H1 (cell line): Measurements from ENCODE around the gene ADO. TPM values are rescaled to one million over a fixed set of nuclear protein-coding genes. Genes with fewer than 3 reads are reported as not detected.

ENCODE experiments used
- CTCF ChIA-PET: fragments of 300-600 bp; sonication (Branson Sonifier 250); formaldehyde crosslinking; loops from one replicate; lab custom pipeline; 2021; ENCODE audit not compliant: partially characterized antibody; lab: Charles Lee
- POLR2A ChIA-PET: fragments of 300-600 bp; sonication (Branson Sonifier 250); formaldehyde crosslinking; loops from one replicate; lab custom pipeline; 2021; ENCODE audit warnings: inconsistent platforms; ENCODE audit not compliant: partially characterized antibody; lab: Charles Lee
- DNase-seq, 2 experiments: peaks; one replicate each; pipeline versions ENCODE4 v3.0.0 to v3.0.0-alpha.2; 2010 to 2022; ENCODE audit warnings: low spot score in 2 of 2, low read depth in 1 of 2, mixed read lengths in 1 of 2
- FAIRE-seq: peaks from 2 replicates; lab custom pipeline; 2011; peaks lifted over from hg19 to GRCh38; lab: Jason Lieb, UNC
- H2AFZ ChIP-seq: 2 replicates; pipeline ENCODE4 v1.8.1; 2012; ENCODE audit warnings: low read length, inconsistent platforms
- H2AK5ac ChIP-seq: 2 replicates; pipeline ENCODE4 v1.6.1; 2013; ENCODE audit warnings: low read depth, low read length
- H2BK120ac ChIP-seq: replicated peaks from 2 replicates; pipeline ENCODE3; 2013; ENCODE audit warnings: low read depth, low read length, inconsistent platforms
- H2BK12ac ChIP-seq: 2 replicates; pipeline ENCODE4 v1.6.1; 2013; ENCODE audit warnings: low read depth, low read length
- H2BK15ac ChIP-seq: 2 replicates; pipeline ENCODE4 v1.6.1; 2013; ENCODE audit warnings: low read length
- H2BK20ac ChIP-seq: 2 replicates; pipeline ENCODE4 v1.6.1; 2013; ENCODE audit warnings: low read length
- H2BK5ac ChIP-seq: 2 replicates; pipeline ENCODE4 v1.6.1; 2013; ENCODE audit warnings: low read depth, low read length
- H3K14ac ChIP-seq: 2 replicates; pipeline ENCODE4 v1.6.1; 2013; ENCODE audit warnings: inconsistent platforms; ENCODE audit not compliant: insufficient read length
- H3K18ac ChIP-seq: 2 replicates; pipeline ENCODE4 v1.6.1; 2013; ENCODE audit warnings: low read length; ENCODE audit errors: extremely low read depth
- H3K23ac ChIP-seq: 2 replicates; pipeline ENCODE4 v1.6.1; 2013; ENCODE audit warnings: inconsistent platforms; ENCODE audit not compliant: insufficient read length
- H3K23me2 ChIP-seq: 2 replicates; pipeline ENCODE4 v1.6.1; 2013; ENCODE audit warnings: low read depth, low read length
- H3K27ac ChIP-seq: 2 replicates; pipeline ENCODE4 v1.6.1; 2011; ENCODE audit warnings: low read depth, low read length, inconsistent platforms
- H3K27me3 ChIP-seq, 4 experiments: replicated peaks in 1 of 4; 1 replicate in 1 of 4; 2 replicates in 3 of 4; pipeline versions ENCODE4 v1.6.1 to v1.8.1; 2011 to 2013; ENCODE audit warnings: low read length in 3 of 4, mild to moderate bottlenecking in 3 of 4, inconsistent platforms in 2 of 4, mixed read lengths in 2 of 4, moderate library complexity in 1 of 4; ENCODE audit not compliant: control insufficient read depth in 3 of 4, insufficient read depth in 3 of 4; ENCODE audit errors: extremely low read depth in 1 of 4
- H3K36me3 ChIP-seq, 4 experiments: 2 replicates each; pipeline versions ENCODE4 v1.6.1 to v1.8.1; 2011 to 2013; ENCODE audit warnings: mild to moderate bottlenecking in 4 of 4, low read length in 3 of 4, moderate library complexity in 2 of 4, control low read depth in 1 of 4, inconsistent platforms in 1 of 4; ENCODE audit not compliant: insufficient read depth in 4 of 4, control insufficient read depth in 2 of 4
- H3K4ac ChIP-seq: replicated peaks from 2 replicates; pipeline ENCODE3; 2013; ENCODE audit warnings: low read length, low read depth, mixed read lengths, inconsistent platforms; ENCODE audit not compliant: insufficient read length
- H3K4me1 ChIP-seq, 4 experiments: replicated peaks in 1 of 4; 1 replicate in 1 of 4; 2 replicates in 3 of 4; pipeline versions ENCODE4 v1.6.1 to v1.8.1; 2011 to 2013; ENCODE audit warnings: low read length in 3 of 4, inconsistent platforms in 2 of 4, mixed read lengths in 1 of 4; ENCODE audit not compliant: insufficient read depth in 4 of 4, control insufficient read depth in 3 of 4
- H3K4me2 ChIP-seq, 2 experiments: 2 replicates each; pipeline versions ENCODE4 v1.6.1 to v1.8.1; 2011 to 2013; ENCODE audit warnings: low read depth in 2 of 2, low read length in 2 of 2, control low read depth in 1 of 2, inconsistent platforms in 1 of 2, mild to moderate bottlenecking in 1 of 2; ENCODE audit not compliant: insufficient read depth in 1 of 2
- H3K4me3 ChIP-seq, 4 experiments: fragments of 200-600, 300-600 bp in 1 of 4; sonication (generic), shearing (Covaris generic), sonication (Bioruptor Twin) in 1 of 4; 2 replicates each; pipeline versions ENCODE4 v1.5.1 to v1.8.1; 2011 to 2016; ENCODE audit warnings: low read length in 4 of 4, low read depth in 3 of 4, control low read depth in 2 of 4, inconsistent platforms in 2 of 4, mild to moderate bottlenecking in 2 of 4, mixed read lengths in 1 of 4, moderate library complexity in 1 of 4; ENCODE audit not compliant: insufficient read depth in 2 of 4; ENCODE audit errors: extremely low read depth in 1 of 4
- H3K56ac ChIP-seq: replicated peaks from 2 replicates; pipeline ENCODE3; 2013; ENCODE audit warnings: low read depth, mild to moderate bottlenecking, mixed read lengths, low read length, inconsistent platforms; ENCODE audit not compliant: insufficient read length
- H3K79me1 ChIP-seq: 2 replicates; pipeline ENCODE4 v1.6.1; 2013; ENCODE audit warnings: low read depth, low read length, control low read depth
- H3K79me2 ChIP-seq, 2 experiments: 2 replicates each; pipeline versions ENCODE4 v1.6.1 to v1.8.1; 2012 to 2013; ENCODE audit warnings: low read length in 2 of 2, mild to moderate bottlenecking in 2 of 2, inconsistent platforms in 1 of 2; ENCODE audit not compliant: insufficient read depth in 2 of 2, control insufficient read depth in 1 of 2
- H3K9ac ChIP-seq, 4 experiments: replicated peaks in 1 of 4; 1 replicate in 1 of 4; 2 replicates in 3 of 4; pipeline versions ENCODE4 v1.6.1 to v1.8.1; 2011 to 2013; ENCODE audit warnings: low read depth in 3 of 4, low read length in 3 of 4, control low read depth in 2 of 4, mild to moderate bottlenecking in 2 of 4, moderate library complexity in 2 of 4, inconsistent platforms in 1 of 4; ENCODE audit errors: extremely low read depth in 1 of 4
- H3K9me3 ChIP-seq, 2 experiments: 2 replicates each; pipeline versions ENCODE4 v1.6.1 to v1.8.1; 2012 to 2013; ENCODE audit warnings: mild to moderate bottlenecking in 2 of 2, moderate library complexity in 2 of 2, control low read depth in 1 of 2, inconsistent platforms in 1 of 2, low read depth in 1 of 2, low read length in 1 of 2, mixed read lengths in 1 of 2; ENCODE audit not compliant: insufficient read depth in 2 of 2
- H4K20me1 ChIP-seq, 2 experiments: replicated peaks in 1 of 2; 2 replicates each; pipeline versions ENCODE3 to v1.8.1; 2011 to 2013; ENCODE audit warnings: inconsistent platforms in 2 of 2, low read length in 2 of 2, mild to moderate bottlenecking in 1 of 2; ENCODE audit not compliant: insufficient read depth in 2 of 2, control insufficient read depth in 1 of 2
- H4K5ac ChIP-seq: 2 replicates; pipeline ENCODE4 v1.6.1; 2013; ENCODE audit warnings: low read length, low read depth, mixed read lengths, inconsistent platforms; ENCODE audit not compliant: insufficient read length
- H4K8ac ChIP-seq: 2 replicates; pipeline ENCODE4 v1.8.0; 2013; ENCODE audit warnings: mild to moderate bottlenecking, moderate library complexity, low read length, inconsistent platforms; ENCODE audit not compliant: insufficient read depth; ENCODE audit errors: extremely low read depth
- H4K91ac ChIP-seq: replicated peaks from 2 replicates; pipeline ENCODE3; 2013; ENCODE audit warnings: low read length, mixed read lengths, inconsistent platforms; ENCODE audit not compliant: insufficient read length
- CHD2 ChIP-seq: IDR thresholded peaks from 2 replicates; pipeline ENCODE4 v1.6.1; 2012; ENCODE audit warnings: low read length, improper control_type of control experiment
- RAD21 ChIP-seq, 2 experiments: IDR thresholded peaks in 1 of 2; conservative IDR thresholded peaks in 1 of 2; 2 replicates each; pipeline ENCODE4 v1.6.1; 2011; ENCODE audit warnings: low read depth in 2 of 2, low read length in 2 of 2, improper control_type of control experiment in 1 of 2, inconsistent platforms in 1 of 2, mild to moderate bottlenecking in 1 of 2, moderate library complexity in 1 of 2
- RFX5 ChIP-seq: IDR thresholded peaks from 2 replicates; pipeline ENCODE4 v1.6.1; 2011; ENCODE audit warnings: low read depth, low read length, improper control_type of control experiment, borderline replicate concordance
- SIX5 ChIP-seq: IDR thresholded peaks from 2 replicates; pipeline ENCODE4 v1.6.1; 2011; ENCODE audit warnings: mild to moderate bottlenecking, low read depth, low read length
- WGBS, 2 experiments: shearing (Covaris generic) in 1 of 2; methylation state at CpG; one replicate each; pipeline versions ENCODE4 v1.1.6 to v1.1.7; 2013 to 2015; ENCODE audit warnings: low lambda C conversion rate in 2 of 2, mixed read lengths in 2 of 2, inconsistent platforms in 1 of 2, low coverage in 1 of 2, missing lambda C conversion rate in 1 of 2; ENCODE audit not compliant: insufficient replicate concordance in 2 of 2, insufficient coverage in 1 of 2, insufficient read length in 1 of 2; ENCODE audit errors: extremely low coverage in 1 of 2, missing lambda C conversion rate in 1 of 2; 5-methylcytosine and 5-hydroxymethylcytosine counted together
- polyA plus RNA-seq, 7 experiments: library from polyadenylated mRNA; depleted of rRNA in 3 of 7; stranded (reverse) in 5 of 7; unstranded in 2 of 7; fragments of >200 nt in 5 of 7; fragments of 200-250 nt in 2 of 7; gene quantifications; 1 replicate in 5 of 7; 2 replicates in 1 of 7; 4 replicates in 1 of 7; pipeline versions ENCODE4 v1.2.1 to v1.2.3, GENCODE V29; 2011 to 2013; ENCODE audit warnings: missing spikeins in 2 of 7, mixed read lengths in 2 of 7
- total RNA-seq: library from RNA; stranded (reverse); fragmentation: NEBNext Ultra II Directional; extraction: Animal tissue kit (Norgen Biotek cat#: 25700); gene quantifications from 2 replicates; pipeline ENCODE4 v1.2.1, GENCODE V29; 2021

ADO gene
- total and polyA plus RNA-seq, 2 of the 8 experiments (the other 6 are each of a cell fraction or from before 2014, with no cell fraction given): 18.7 to 27.9 TPM

DNA sequence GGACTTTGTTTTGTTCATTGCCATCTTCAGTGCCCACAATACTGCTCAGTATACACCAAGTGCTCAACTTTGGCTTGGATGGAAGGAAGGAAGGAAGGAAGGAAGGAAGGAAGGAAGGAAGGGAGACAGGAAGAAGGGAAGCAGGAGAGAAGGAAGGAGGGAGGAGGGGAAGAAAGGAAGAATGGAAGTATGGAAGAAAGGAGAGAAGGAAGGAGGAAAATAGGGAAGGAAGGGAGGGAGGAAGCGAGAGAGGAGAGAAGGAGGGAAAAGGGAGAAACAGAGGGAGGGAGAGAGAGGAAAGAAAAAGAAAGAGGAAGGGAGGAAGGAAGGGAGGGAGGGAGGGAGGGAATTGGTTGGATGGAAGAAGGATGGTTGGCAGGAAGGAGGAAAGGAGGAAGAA is 49.6 kb upstream of the ADO start:
- ChIA-PET POLR2A (no interaction called here), CTCF (interaction anchor here (0.7 kb wide), 1 partner anchor 64 kb away, joined by 3 read pairs; no protein-coding TSS in a partner anchor)
- Histone ChIP-seq H2AFZ (no peak overlapping the region), H2BK20ac (no peak overlapping the region), H3K23ac (no peak overlapping the region), H4K91ac (no peak overlapping the region), H3K4me3 (no peak overlapping the region), H4K20me1 (no peaks in the 10 kb centered on the region), H3K79me1 (no peaks in the 10 kb centered on the region), H2BK12ac (no peak overlapping the region), H4K8ac (no peak overlapping the region), H3K4ac (no peak overlapping the region), H3K9me3 (no peaks in the 10 kb centered on the region), H3K14ac (no peak overlapping the region), H3K4me1 (no peaks in the 10 kb centered on the region), H3K4me2 (no peak overlapping the region), H3K27ac (no peak overlapping the region), H2AK5ac (no peak overlapping the region), H2BK120ac (no peak overlapping the region), H3K23me2 (peaks cover 4% of the 10 kb centered on the region; the same call in 1 of the 2 replicates), H4K5ac (no peak overlapping the region), H3K18ac (no peak overlapping the region), H2BK5ac (no peak overlapping the region), H3K27me3 (no peaks in the 10 kb centered on the region), H3K56ac (peak overlapping the region; percentile 67), H2BK15ac (no peak overlapping the region), H3K36me3 (no peaks in the 10 kb centered on the region), H3K9ac (no peak overlapping the region), H3K79me2 (no peaks in the 10 kb centered on the region)
- 40 to 91% methylated on average over 1 of the region's 1 CpG for WGBS, 2 experiments
- DNase-seq (no peak), FAIRE-seq (no peak)
- TF ChIP-seq RAD21 (IDR thresholded peaks at IDR 0.05 in 1 of 2, conservative IDR thresholded peaks at IDR 0.05 in 1 of 2; ENCODE audit: low read depth in 2 of 2, low read length in 2 of 2): no peak
- TF ChIP-seq SIX5: no peak
- TF ChIP-seq CHD2: no peak
- no peak for TF ChIP-seq RFX5
